Natural killer cell treated with Interleukin-12 subunit alpha and Interleukin-12 subunit beta and Interleukin-15 and Interleukin-18, amount 100 ng/mL, for 72 hours (primary cell): Measurements from ENCODE around the gene APBB2. TPM values are rescaled to one million over a fixed set of nuclear protein-coding genes. Genes with fewer than 3 reads are reported as not detected.

Experiments used
- ATAC-seq, 2 donors: fragments of 150-1000 bp; cut with Tn5 transposase in 1 of 2; sonication (Bioruptor Pico), chemical (Tn5 transposase) in 1 of 2; 2 replicates each; pipeline ENCODE4 v1.10.0; 2021
- DNase-seq: peaks from one replicate; pipeline ENCODE4 v3.0.0; 2022; ENCODE audit warnings: low spot score
- H3K27ac Mint-ChIP-seq, 2 donors: 1 replicate in 1 of 2; 2 replicates in 1 of 2; pipeline ENCODE4 v1.8.0; 2022; ENCODE audit warnings: mixed read lengths in 2 of 2, mild to moderate bottlenecking in 1 of 2, moderate library complexity in 1 of 2
- H3K27me3 Mint-ChIP-seq, 2 donors: 1 replicate in 1 of 2; 2 replicates in 1 of 2; pipeline ENCODE4 v1.8.0; 2022; ENCODE audit warnings: mixed read lengths in 2 of 2
- H3K36me3 Mint-ChIP-seq: one replicate; pipeline ENCODE4 v1.8.0; 2022; ENCODE audit warnings: mixed read lengths
- H3K4me1 Mint-ChIP-seq, 2 donors: 1 replicate in 1 of 2; 2 replicates in 1 of 2; pipeline ENCODE4 v1.8.0; 2022; ENCODE audit warnings: low read depth in 2 of 2, mixed read lengths in 2 of 2, mild to moderate bottlenecking in 1 of 2
- H3K4me3 Mint-ChIP-seq: one replicate; pipeline ENCODE4 v1.8.0; 2022; ENCODE audit warnings: mixed read lengths
- H3K9me3 Mint-ChIP-seq: 2 replicates; pipeline ENCODE4 v1.8.0; 2022; ENCODE audit warnings: mixed read lengths
- total RNA-seq, 2 donors: library from RNA; stranded (reverse); gene quantifications; one replicate each; pipeline ENCODE4 v1.2.3, GENCODE V29; 2022

APBB2 gene
- total RNA-seq = 10 to 100 TPM; 18.7 to 31.9 TPM

- Mint-ChIP-seq H3K4me3 (peak within 1 kb of the TSS; percentile 45), H3K27me3 (peaks cover 35 to 49% of the 10 kb centered on the region in 2 donors), H3K36me3 (peaks cover 5% of the 10 kb centered on the region), H3K27ac (peak within 1 kb of the TSS in 1 of 2 donors; percentile 71), H3K4me1 (peaks cover 15 to 20% of the 10 kb centered on the region in 2 donors), H3K9me3 (peaks cover 3% of the 10 kb centered on the region)
- peak; percentile 65 for DNase-seq
- ATAC-seq = peak; percentile 62 to 75
Measured at GRCh38 chr4:41214136-41214824, at the start of gene APBB2. TSS of gene APBB2 (minus strand) at chr4:41214542. CDS start at chr4:41033254, 181,288 bp downstream.

- Mint-ChIP-seq H3K27ac (no peak overlapping the region), H3K9me3 (no peaks in the 10 kb centered on the region), H3K4me1 (peaks cover 0 to 5% of the 10 kb centered on the region in 2 donors), H3K36me3 (peaks cover 7% of the 10 kb centered on the region), H3K27me3 (peaks cover 12 to 22% of the 10 kb centered on the region in 2 donors), H3K4me3 (no peak overlapping the region)
- ATAC-seq (no peak), DNase-seq (no peak)
Measured at GRCh38 chr4:41262198-41262597, 47.9 kb upstream of the APBB2 start.

GRCh38 chr4:41260116-41260733 lies 45.9 kb upstream of the APBB2 start:
- DNase-seq = no peak
- Mint-ChIP-seq H3K27me3 (peaks cover 19 to 33% of the 10 kb centered on the region in 2 donors), H3K4me3 (no peak overlapping the region), H3K36me3 (peaks cover 7% of the 10 kb centered on the region), H3K27ac (no peak overlapping the region), H3K4me1 (peaks cover 0 to 5% of the 10 kb centered on the region in 2 donors), H3K9me3 (no peaks in the 10 kb centered on the region)
- no peak for ATAC-seq

GRCh38 chr4:41258783-41259182 lies 44.4 kb upstream of the APBB2 start:
- Mint-ChIP-seq H3K36me3 (peaks cover 7% of the 10 kb centered on the region), H3K27me3 (peaks cover 23 to 33% of the 10 kb centered on the region in 2 donors), H3K4me3 (no peak overlapping the region), H3K4me1 (peaks cover 0 to 5% of the 10 kb centered on the region in 2 donors), H3K27ac (no peak overlapping the region), H3K9me3 (no peaks in the 10 kb centered on the region)
- ATAC-seq = no peak
- DNase-seq = no peak

GRCh38 chr4:41257906-41258305 lies 43.6 kb upstream of the APBB2 start:
- Mint-ChIP-seq H3K27ac (no peak overlapping the region), H3K36me3 (peaks cover 7% of the 10 kb centered on the region), H3K27me3 (peaks cover 27 to 38% of the 10 kb centered on the region in 2 donors), H3K9me3 (no peaks in the 10 kb centered on the region), H3K4me3 (peak overlapping the region; percentile 45), H3K4me1 (peaks cover 0 to 5% of the 10 kb centered on the region in 2 donors)
- ATAC-seq = no peak
- DNase-seq = no peak

GRCh38 chr4:41257257-41257901 lies 43.0 kb upstream of the APBB2 start:
- Mint-ChIP-seq H3K9me3 (no peaks in the 10 kb centered on the region), H3K4me1 (peaks cover 0 to 5% of the 10 kb centered on the region in 2 donors), H3K27me3 (peaks cover 29 to 41% of the 10 kb centered on the region in 2 donors), H3K36me3 (peaks cover 7% of the 10 kb centered on the region), H3K27ac (no peak overlapping the region), H3K4me3 (peak overlapping the region; percentile 45)
- no peak for DNase-seq
- ATAC-seq = peak; percentile 67 to 68

GRCh38 chr4:41256740-41257256 lies 42.5 kb upstream of the APBB2 start, which contains the start of gene UCHL1:
TSS of gene UCHL1 (plus strand) at chr4:41256928. CDS start at chr4:41256977, 49 bp downstream.
- ATAC-seq = peak in 1 of 2 donors; percentile 57

GRCh38 chr4:41256131-41256739 lies 41.9 kb upstream of the APBB2 start:
- peaks cover 7% of the 10 kb centered on the region for H3K36me3 Mint-ChIP-seq
- no peak for DNase-seq
- H3K4me1 Mint-ChIP-seq = peaks cover 0 to 5% of the 10 kb centered on the region in 2 donors
- peaks cover 31 to 43% of the 10 kb centered on the region in 2 donors for H3K27me3 Mint-ChIP-seq
- H3K9me3 Mint-ChIP-seq = no peaks in the 10 kb centered on the region
- no peak for ATAC-seq
- H3K27ac Mint-ChIP-seq = no peak overlapping the region
- no peak overlapping the region for H3K4me3 Mint-ChIP-seq

More at GRCh38 chr4:41256740-41257256, 42.5 kb upstream of the APBB2 start, which contains the start of gene UCHL1:
- Mint-ChIP-seq H3K4me1 (peaks cover 0 to 5% of the 10 kb centered on the region in 2 donors), H3K9me3 (no peaks in the 10 kb centered on the region), H3K36me3 (peaks cover 7% of the 10 kb centered on the region), H3K27me3 (peaks cover 31 to 46% of the 10 kb centered on the region in 2 donors), H3K4me3 (peak within 1 kb of the TSS; percentile 45), H3K27ac (no peak within 1 kb of the TSS)
- no peak for DNase-seq

GRCh38 chr4:41245983-41246382 lies 31.6 kb upstream of the APBB2 start:
- H3K27me3 Mint-ChIP-seq = peaks cover 11 to 17% of the 10 kb centered on the region in 2 donors
- no peak for DNase-seq
- no peaks in the 10 kb centered on the region for H3K36me3 Mint-ChIP-seq
- ATAC-seq = no peak
- H3K27ac Mint-ChIP-seq = no peak overlapping the region
- no peaks in the 10 kb centered on the region for H3K9me3 Mint-ChIP-seq
- no peak overlapping the region for H3K4me3 Mint-ChIP-seq
- H3K4me1 Mint-ChIP-seq = no peaks in the 10 kb centered on the region

- Mint-ChIP-seq H3K27ac (no peak overlapping the region), H3K4me1 (no peaks in the 10 kb centered on the region), H3K27me3 (peaks cover 8 to 17% of the 10 kb centered on the region in 2 donors), H3K4me3 (no peak overlapping the region), H3K36me3 (no peaks in the 10 kb centered on the region), H3K9me3 (no peaks in the 10 kb centered on the region)
- ATAC-seq (no peak), DNase-seq (no peak)
Measured at GRCh38 chr4:41241919-41242318, 27.6 kb upstream of the APBB2 start.

- Mint-ChIP-seq H3K36me3 (no peaks in the 10 kb centered on the region), H3K4me1 (no peaks in the 10 kb centered on the region), H3K9me3 (no peaks in the 10 kb centered on the region), H3K4me3 (no peak overlapping the region), H3K27me3 (no peaks in the 10 kb centered on the region), H3K27ac (no peak overlapping the region)
- DNase-seq (no peak), ATAC-seq (no peak)
Measured at GRCh38 chr4:41236508-41236907, 22.2 kb upstream of the APBB2 start.

GRCh38 chr4:41236032-41236431 lies 21.7 kb upstream of the APBB2 start:
- Mint-ChIP-seq H3K27me3 (no peaks in the 10 kb centered on the region), H3K9me3 (no peaks in the 10 kb centered on the region), H3K4me3 (no peak overlapping the region), H3K4me1 (no peaks in the 10 kb centered on the region), H3K27ac (no peak overlapping the region), H3K36me3 (no peaks in the 10 kb centered on the region)
- ATAC-seq = no peak
- DNase-seq = no peak

GRCh38 chr4:41232856-41233255 lies 18.5 kb upstream of the APBB2 start:
- Mint-ChIP-seq H3K9me3 (no peaks in the 10 kb centered on the region), H3K4me1 (no peaks in the 10 kb centered on the region), H3K4me3 (no peak overlapping the region), H3K27me3 (peaks cover 0 to 5% of the 10 kb centered on the region in 2 donors), H3K36me3 (no peaks in the 10 kb centered on the region), H3K27ac (no peak overlapping the region)
- no peak for DNase-seq
- no peak for ATAC-seq
